ENCODE results near the gene WHRN.

WHRN gene

DNA sequence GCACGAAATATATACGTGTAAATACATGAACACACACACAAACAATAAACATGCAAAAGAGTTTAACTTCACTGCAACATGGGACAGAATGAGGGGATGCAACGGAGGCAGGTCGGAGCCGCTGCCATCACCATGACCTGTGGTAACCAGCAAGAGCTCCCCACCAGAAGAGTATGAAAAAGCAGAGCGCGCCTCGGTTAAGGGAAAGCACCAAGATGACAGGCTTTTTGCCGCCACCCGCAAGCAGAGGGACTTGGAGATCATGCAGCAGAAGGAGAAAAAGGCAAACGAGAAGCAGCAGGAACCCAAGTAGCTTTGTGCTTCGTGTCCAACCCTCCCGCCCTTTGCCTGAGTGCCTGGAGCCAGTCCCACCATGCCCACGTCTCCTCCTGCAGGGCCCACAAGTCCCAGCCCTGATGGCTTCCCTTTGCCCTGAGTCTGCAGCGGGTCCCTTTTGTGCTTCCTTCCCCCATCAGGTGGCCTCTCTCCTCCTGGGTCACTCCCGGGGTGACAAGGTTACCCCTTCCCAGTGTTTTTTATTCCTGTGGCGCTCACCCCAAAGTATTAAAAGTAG lies 13.8 kb downstream of the WHRN start:
- H3K27ac Mint-ChIP-seq = no peak overlapping the region
- H3K4me1 Mint-ChIP-seq = peaks cover 26% of the 10 kb centered on the region
- ATAC-seq (no peak), DNase-seq (no peak)
- no peak overlapping the region for H3K4me3 Mint-ChIP-seq
- peaks cover 2% of the 10 kb centered on the region for H3K36me3 Mint-ChIP-seq (ENCODE audit: low read depth)
- H3K9me3 Mint-ChIP-seq = no peaks in the 10 kb centered on the region
- H3K27me3 Mint-ChIP-seq = peaks cover 4% of the 10 kb centered on the region

DNA sequence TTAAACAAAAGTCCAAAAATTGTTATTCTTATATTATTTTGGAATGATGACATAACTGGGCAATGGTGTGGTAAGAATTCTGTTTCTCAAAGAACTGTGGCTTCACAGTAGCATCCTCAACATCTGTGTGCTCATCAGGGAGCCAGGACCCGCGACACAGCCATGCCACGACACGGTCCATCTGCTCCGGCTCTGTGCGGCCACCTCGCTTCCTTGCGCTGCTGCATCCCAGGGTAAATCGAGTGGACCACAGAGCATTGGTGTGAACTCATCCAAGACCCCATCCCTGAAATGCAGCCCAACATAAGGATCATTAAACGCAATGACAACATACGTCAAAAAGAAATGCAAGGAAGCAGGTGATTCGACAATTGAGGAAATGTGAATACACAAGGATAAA lies 15.3 kb downstream of the WHRN start:
- Mint-ChIP-seq H3K4me1 (peaks cover 37% of the 10 kb centered on the region), H3K4me3 (no peak overlapping the region), H3K27ac (no peak overlapping the region), H3K27me3 (no peaks in the 10 kb centered on the region), H3K36me3 (ENCODE audit: low read depth) (peaks cover 2% of the 10 kb centered on the region), H3K9me3 (no peaks in the 10 kb centered on the region)
- DNase-seq (no peak), ATAC-seq (no peak)

DNA sequence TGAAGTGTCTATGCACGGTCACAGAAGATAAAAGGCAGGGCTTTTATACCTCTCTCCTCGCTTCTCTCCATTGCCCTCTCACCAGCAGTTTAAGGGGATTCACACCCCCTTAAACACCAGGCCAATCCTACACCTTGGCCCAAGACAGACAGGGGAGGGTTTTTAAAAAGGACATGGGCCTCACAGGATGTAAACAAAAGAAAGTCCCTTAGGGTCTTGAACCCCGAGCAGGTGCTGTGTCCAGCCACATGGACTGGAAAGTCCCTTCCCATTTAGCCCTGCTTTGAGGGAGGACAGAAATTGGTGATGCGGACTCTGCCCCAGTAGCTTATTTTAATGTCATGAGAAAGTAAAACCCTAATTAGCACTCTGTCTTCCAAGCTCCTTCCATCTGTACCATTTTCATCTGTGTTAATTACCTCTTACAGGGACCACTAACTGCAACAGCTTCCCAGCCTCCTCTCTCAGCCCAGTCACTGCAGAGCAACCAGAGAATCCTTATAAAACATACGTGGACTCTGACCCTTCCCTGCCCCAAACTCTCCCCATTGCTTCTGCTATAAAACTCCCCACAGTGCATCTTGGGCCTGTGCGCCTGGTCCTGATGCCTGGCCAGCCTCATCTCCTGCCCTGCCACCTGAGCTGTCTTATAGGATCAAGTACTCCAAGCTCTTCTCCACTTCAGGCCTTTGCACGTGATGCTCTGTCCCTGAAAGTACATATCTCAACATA lies 16.7 kb downstream of the WHRN start:
- DNase-seq (no peak), ATAC-seq (no peak)
- Mint-ChIP-seq H3K27ac (no peak overlapping the region), H3K36me3 (ENCODE audit: low read depth) (peaks cover 3% of the 10 kb centered on the region), H3K4me3 (no peak overlapping the region), H3K27me3 (no peaks in the 10 kb centered on the region), H3K9me3 (no peaks in the 10 kb centered on the region), H3K4me1 (peaks cover 38% of the 10 kb centered on the region)

DNA sequence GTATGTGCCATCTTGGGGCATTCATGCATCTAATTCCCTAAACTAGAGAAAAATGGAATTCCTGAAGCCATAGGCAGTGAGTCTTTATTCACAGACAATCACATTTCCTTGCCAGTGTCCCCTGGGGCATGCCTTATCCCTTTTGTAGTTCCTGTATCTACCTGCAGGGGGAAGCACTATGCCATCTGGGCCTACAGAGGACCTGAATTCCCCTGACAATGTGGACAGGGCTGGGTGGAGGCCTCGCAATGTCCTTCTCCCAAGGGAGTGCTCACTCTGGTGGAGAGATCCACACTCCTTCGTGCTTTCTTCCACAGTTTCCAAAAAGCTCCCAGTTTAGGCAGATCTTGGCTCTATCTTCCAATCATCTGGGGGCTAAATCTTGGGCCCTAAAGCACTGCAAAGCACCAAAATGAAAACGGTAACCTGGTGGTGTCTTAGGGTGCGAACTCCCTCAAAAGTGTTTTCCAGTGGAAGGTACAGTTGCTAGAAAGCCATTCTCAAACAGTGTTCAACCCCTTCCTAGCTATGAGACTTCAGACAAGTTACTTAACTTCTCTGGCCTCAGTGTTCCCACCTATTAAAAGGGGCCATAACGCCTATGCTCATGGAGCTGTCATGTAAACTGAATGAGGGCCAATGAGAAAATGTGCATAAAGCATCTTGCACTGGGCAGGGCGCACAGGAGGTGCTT lies 17.5 kb downstream of the WHRN start:
- ATAC-seq = peak; percentile 44
- Mint-ChIP-seq H3K4me1 (peaks cover 36% of the 10 kb centered on the region), H3K27me3 (no peaks in the 10 kb centered on the region), H3K9me3 (no peaks in the 10 kb centered on the region), H3K4me3 (no peak overlapping the region), H3K36me3 (ENCODE audit: low read depth) (peaks cover 3% of the 10 kb centered on the region), H3K27ac (no peak overlapping the region)
- peak; percentile 65 for DNase-seq

DNA sequence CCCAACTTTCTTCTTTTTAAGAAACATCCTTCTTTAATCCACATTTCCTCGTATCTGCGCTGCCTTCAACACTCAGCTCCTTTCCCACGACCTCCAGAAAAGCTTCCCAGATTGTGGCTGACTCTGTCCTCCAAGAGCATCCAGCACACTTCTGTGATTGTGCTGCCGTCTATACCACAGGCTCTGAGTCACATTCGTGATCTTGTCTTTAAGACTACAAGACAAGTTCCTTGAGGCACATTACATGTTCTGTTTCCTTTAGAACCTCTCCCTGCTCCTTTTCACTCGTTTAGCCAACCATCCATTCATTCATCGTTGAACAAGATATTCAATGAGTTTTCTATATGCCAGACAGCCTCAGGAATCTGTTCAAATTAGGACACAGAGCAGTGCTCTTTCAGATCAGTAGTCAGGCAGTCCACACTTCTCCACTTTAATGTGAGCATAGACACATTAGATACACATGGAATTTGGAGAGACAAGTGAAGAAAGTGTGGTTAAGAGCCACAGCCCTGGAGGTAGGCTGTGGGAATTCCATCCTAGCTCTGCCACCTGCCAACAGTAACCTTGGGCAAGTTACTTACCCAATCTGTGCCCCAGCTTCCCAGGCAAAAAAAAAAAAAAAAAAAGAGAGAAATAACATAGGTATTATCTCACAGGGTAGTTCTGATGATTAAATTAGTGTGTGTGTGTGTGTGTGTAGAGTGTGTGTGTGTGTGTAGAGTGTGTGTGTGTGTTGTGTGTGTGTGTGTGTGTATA lies 18.9 kb downstream of the WHRN start:
- peak overlapping the region; percentile 7 for H3K4me3 Mint-ChIP-seq
- ATAC-seq (no peak), DNase-seq (no peak)
- peaks cover 1% of the 10 kb centered on the region for H3K36me3 Mint-ChIP-seq (ENCODE audit: low read depth)
- H3K9me3 Mint-ChIP-seq = no peaks in the 10 kb centered on the region
- H3K27ac Mint-ChIP-seq = peak overlapping the region; percentile 79
- peaks cover 48% of the 10 kb centered on the region for H3K4me1 Mint-ChIP-seq
- no peaks in the 10 kb centered on the region for H3K27me3 Mint-ChIP-seq

DNA sequence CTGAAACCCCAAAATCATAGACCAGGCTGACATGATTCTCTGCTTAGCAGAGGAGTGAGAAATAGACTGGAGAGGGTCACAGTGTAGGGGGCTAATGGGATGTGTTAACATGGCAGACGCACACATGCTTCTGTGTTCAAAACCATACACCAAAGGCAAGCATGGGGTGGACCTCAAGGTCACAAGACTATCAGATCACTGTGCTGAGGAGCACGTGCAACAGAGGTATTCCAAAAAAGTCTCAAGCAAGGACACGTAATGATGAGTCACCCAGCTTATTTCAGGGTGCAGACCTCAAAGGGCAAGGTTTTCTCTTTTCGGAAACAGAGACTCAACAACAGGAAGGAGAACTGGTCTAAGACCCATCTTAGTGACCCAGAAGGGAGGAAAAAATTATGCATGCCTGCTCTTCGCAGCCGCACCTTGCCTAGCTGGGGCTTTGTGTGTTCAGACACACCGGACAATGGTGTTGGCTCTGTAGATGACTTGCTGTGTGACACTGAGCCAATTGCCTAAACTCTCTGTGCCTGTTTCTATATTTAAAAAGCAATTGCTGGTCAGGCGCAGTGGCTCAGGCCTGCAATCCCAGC lies 20.3 kb downstream of the WHRN start:
- ATAC-seq = peak; percentile 95
- H3K36me3 Mint-ChIP-seq (ENCODE audit: low read depth) = peaks cover 1% of the 10 kb centered on the region
- no peaks in the 10 kb centered on the region for H3K9me3 Mint-ChIP-seq
- peaks cover 59% of the 10 kb centered on the region for H3K4me1 Mint-ChIP-seq
- H3K27ac Mint-ChIP-seq = peak overlapping the region; percentile 72
- peak; percentile 53 for DNase-seq
- peak overlapping the region; percentile 20 for H3K4me3 Mint-ChIP-seq
- H3K27me3 Mint-ChIP-seq = no peaks in the 10 kb centered on the region

DNA sequence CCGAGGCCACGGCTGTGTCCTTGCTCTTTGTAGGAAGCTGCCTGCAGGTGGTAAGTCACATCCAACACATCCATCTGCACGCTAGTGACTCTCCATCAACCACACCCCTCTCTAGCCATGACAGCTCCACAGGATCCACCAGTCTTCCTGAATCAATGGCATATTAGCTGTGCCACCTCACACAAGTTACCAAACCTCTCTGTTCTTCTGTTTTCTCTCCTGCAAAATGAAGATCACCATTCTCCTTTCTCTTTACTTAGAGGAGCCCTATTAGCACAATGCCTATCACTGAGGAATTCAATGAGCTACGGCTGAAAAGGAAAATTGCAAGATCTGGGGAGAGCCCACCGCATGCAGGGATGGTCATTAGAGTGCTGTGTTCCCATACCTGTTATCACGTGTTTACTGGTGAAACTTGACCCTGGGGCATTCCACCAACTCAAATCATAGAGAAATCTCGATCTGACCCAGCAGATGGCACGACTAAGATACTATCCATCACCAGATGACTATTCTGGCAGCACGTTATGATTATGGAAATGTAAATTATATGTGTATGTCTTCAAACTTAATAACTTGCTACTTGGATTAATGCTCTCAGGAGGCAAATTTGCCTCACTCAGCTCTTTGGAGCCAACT lies 20.9 kb downstream of the WHRN start:
- peaks cover 1% of the 10 kb centered on the region for H3K36me3 Mint-ChIP-seq (ENCODE audit: low read depth)
- DNase-seq = no peak
- H3K9me3 Mint-ChIP-seq = no peaks in the 10 kb centered on the region
- H3K27me3 Mint-ChIP-seq = no peaks in the 10 kb centered on the region
- H3K27ac Mint-ChIP-seq = peak overlapping the region; percentile 72
- ATAC-seq = no peak
- H3K4me3 Mint-ChIP-seq = no peak overlapping the region
- H3K4me1 Mint-ChIP-seq = peaks cover 63% of the 10 kb centered on the region

DNA sequence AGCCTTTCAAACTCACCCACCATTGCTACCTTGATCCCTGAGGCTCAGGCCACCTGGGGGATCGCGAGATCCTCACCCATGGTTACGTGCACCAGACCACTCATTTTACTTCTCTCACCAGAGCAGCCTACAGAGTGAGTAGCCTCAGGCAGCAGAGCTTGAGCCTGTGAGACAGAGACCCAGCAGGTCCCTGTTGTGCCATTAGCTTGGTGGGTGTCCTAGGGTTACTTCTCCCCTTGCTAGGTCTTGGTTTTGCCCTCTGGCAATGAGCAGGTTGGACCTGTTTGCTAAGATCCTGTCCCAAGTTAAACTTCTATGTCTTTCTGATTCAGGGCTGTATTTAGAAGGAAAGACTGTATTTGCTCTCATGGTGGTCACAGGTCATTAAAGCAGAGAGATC lies 21.8 kb downstream of the WHRN start:
- H3K36me3 Mint-ChIP-seq (ENCODE audit: low read depth) = peaks cover 1% of the 10 kb centered on the region
- H3K27ac Mint-ChIP-seq = no peak overlapping the region

DNA sequence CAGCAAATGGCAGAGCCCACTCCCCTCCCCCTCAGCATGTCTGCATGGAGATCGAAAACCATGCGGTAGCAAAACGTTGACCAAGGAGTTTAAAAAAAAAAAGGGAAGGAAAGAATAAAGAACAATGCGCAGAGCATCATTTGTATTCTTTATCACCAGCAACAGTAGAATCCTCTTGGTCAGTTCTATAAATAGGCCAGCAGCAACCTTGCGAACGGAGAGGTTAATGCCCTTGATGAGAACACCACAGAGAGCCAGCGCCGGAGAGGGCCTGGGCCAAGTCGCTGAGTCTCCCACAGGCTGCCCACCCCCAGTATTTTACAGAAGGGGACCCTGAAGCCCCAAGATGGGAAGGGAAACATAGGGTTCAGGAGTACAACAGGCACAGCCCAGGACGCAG lies 22.7 kb downstream of the WHRN start:
- Mint-ChIP-seq H3K9me3 (no peaks in the 10 kb centered on the region), H3K4me1 (peaks cover 61% of the 10 kb centered on the region), H3K27ac (no peak overlapping the region), H3K4me3 (no peak overlapping the region), H3K27me3 (no peaks in the 10 kb centered on the region), H3K36me3 (ENCODE audit: low read depth) (peaks cover 1% of the 10 kb centered on the region)
- ATAC-seq (no peak), DNase-seq (no peak)

More for the DNA sequence above, 21.8 kb downstream of the WHRN start:
- peaks cover 61% of the 10 kb centered on the region for H3K4me1 Mint-ChIP-seq
- DNase-seq = no peak
- ATAC-seq = no peak
- H3K9me3 Mint-ChIP-seq = no peaks in the 10 kb centered on the region
- H3K4me3 Mint-ChIP-seq = no peak overlapping the region
- H3K27me3 Mint-ChIP-seq = no peaks in the 10 kb centered on the region

DNA sequence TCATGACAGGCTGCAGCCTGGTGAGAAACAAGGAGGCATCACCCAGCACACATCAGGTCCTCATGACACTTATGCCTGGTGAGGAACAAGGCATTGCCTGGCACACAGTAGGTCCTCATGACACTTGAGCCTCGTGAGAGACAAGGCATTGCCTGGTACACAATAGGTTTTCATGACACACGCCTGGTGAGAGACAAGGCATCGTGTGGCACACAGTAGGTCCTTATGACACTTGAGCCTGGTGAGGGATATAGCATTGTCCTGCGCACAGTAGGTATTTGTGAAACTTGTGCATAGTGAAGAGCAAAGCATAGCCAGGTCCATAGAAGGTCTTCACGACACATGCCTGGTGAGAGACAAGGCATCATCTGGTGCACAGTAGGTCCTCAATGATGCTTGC lies 23.5 kb downstream of the WHRN start:
- Mint-ChIP-seq H3K9me3 (no peaks in the 10 kb centered on the region), H3K27me3 (no peaks in the 10 kb centered on the region), H3K36me3 (ENCODE audit: low read depth) (peaks cover 1% of the 10 kb centered on the region), H3K4me3 (no peak overlapping the region), H3K4me1 (peaks cover 56% of the 10 kb centered on the region), H3K27ac (peak overlapping the region; percentile 52)
- ATAC-seq (no peak), DNase-seq (no peak)

DNA sequence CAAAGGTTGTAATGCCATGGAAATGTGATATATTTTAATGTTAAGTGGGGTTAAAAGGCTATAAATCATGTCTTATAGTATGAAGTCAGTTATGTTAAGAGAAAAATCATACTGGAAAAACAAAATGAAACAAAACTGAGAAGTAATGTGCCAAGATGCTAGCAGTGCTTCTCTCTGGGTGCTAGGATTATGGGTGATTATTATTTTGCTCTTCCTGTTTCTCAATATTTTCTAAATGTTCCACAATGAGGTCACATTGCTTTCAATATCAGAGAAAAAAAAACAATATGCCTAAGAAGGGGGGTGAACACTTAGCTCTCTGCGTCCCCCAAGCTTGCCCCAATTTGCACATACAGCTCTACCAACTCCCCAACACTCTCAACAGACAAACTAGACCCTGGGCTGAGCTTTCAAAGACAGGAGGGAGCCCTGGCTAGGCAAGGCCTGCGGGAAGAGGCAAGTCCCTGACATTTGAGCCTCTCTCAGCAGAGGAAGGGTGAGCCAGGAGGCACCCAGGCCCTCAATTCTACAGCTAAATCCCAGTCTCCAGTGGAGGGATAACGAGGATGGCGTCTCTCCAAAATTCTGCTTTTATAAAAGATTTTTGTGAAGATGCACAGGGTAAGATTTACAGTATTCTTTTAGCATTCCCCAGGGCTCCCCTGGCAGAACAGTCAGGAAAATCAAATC lies 24.4 kb downstream of the WHRN start:
- H3K9me3 Mint-ChIP-seq = no peaks in the 10 kb centered on the region

DNA sequence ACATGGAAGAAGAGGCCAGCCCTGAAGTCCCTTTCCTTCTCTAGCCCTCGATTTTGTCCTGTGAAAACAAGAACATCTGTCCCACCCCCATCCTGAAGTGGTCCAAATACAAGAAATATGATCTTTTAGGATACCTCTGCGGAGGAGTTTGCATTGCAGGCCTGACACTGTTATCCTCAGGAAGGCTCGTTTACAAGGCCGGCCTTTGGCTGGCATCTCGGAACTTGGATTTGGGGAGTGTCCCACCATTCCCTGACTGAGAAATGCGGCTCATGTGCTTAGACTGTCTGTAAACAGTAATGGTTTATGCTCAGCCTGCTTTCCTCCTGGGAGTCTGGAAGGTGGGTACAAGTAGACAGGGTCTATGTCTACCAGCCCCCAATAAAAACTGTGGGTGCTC lies 26.4 kb downstream of the WHRN start:
- ATAC-seq = no peak
- no peaks in the 10 kb centered on the region for H3K27me3 Mint-ChIP-seq
- H3K36me3 Mint-ChIP-seq (ENCODE audit: low read depth) = no peaks in the 10 kb centered on the region
- DNase-seq = no peak
- H3K4me3 Mint-ChIP-seq = no peak overlapping the region
- H3K27ac Mint-ChIP-seq = no peak overlapping the region
- no peaks in the 10 kb centered on the region for H3K9me3 Mint-ChIP-seq
- H3K4me1 Mint-ChIP-seq = peaks cover 50% of the 10 kb centered on the region

More for the DNA sequence above, 24.4 kb downstream of the WHRN start:
- no peak for ATAC-seq
- H3K27ac Mint-ChIP-seq = peak overlapping the region; percentile 52
- no peaks in the 10 kb centered on the region for H3K27me3 Mint-ChIP-seq
- peaks cover 53% of the 10 kb centered on the region for H3K4me1 Mint-ChIP-seq
- peaks cover 1% of the 10 kb centered on the region for H3K36me3 Mint-ChIP-seq (ENCODE audit: low read depth)
- DNase-seq = no peak
- no peak overlapping the region for H3K4me3 Mint-ChIP-seq

DNA sequence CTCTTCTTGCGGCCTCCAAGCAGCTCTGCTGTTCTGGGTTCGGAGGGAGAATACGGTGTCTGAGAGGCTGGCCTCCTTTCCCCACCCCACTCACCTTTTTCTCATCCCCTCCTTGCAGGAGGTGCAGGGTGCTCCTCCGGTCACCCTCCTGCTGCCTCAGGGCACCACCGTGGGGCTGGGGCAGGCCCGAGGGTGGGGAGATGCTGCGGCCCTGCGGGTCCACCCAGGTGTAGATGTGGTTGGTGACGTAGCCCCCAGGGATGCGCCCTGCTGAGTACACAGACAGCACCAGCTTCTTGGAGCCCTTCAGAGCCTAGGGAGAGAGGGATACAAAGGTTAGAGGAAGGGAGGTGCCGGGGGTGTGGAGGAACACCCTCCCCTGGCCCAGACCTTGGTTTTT lies 26.8 kb downstream of the WHRN start:
- peaks cover 47% of the 10 kb centered on the region for H3K4me1 Mint-ChIP-seq
- DNase-seq (no peak), ATAC-seq (no peak)
- no peaks in the 10 kb centered on the region for H3K36me3 Mint-ChIP-seq (ENCODE audit: low read depth)
- H3K4me3 Mint-ChIP-seq = no peak overlapping the region
- no peaks in the 10 kb centered on the region for H3K9me3 Mint-ChIP-seq
- H3K27ac Mint-ChIP-seq = no peak overlapping the region
- H3K27me3 Mint-ChIP-seq = no peaks in the 10 kb centered on the region
